Trophoblast cell (in vitro differentiated cells and primary cell): ENCODE data around the gene RPRD1B.
A peak's percentile ranks its signal among the peaks of the same experiment; 100 is the strongest.

Experiments used
- DNase-seq, 2 donors: peaks; one replicate each; pipeline ENCODE4 v3.0.0-alpha.2; 2016
- H2AFZ ChIP-seq: 2 replicates; pipeline ENCODE4 v1.6.1; 2013; ENCODE audit warnings: low read length, moderate library complexity, mild to moderate bottlenecking; ENCODE audit not compliant: insufficient read depth, poor library complexity
- H2AK5ac ChIP-seq: 2 replicates; pipeline ENCODE4 v1.6.1; 2013; ENCODE audit warnings: mild to moderate bottlenecking, low read length
- H2BK120ac ChIP-seq: 2 replicates; pipeline ENCODE4 v1.6.1; 2013; ENCODE audit warnings: low read length, mild to moderate bottlenecking, moderate library complexity; ENCODE audit not compliant: insufficient read depth, poor library complexity
- H2BK12ac ChIP-seq: 2 replicates; pipeline ENCODE4 v1.6.1; 2013; ENCODE audit warnings: mild to moderate bottlenecking, low read length, moderate library complexity
- H2BK5ac ChIP-seq: 2 replicates; pipeline ENCODE4 v1.6.1; 2013; ENCODE audit warnings: low read length, low read depth, moderate library complexity, mild to moderate bottlenecking; ENCODE audit not compliant: poor library complexity
- H3K14ac ChIP-seq: 2 replicates; pipeline ENCODE4 v1.6.1; 2013; ENCODE audit warnings: mild to moderate bottlenecking, low read length
- H3K18ac ChIP-seq: 2 replicates; pipeline ENCODE4 v1.6.1; 2013; ENCODE audit warnings: mild to moderate bottlenecking, low read length
- H3K23ac ChIP-seq: 2 replicates; pipeline ENCODE4 v1.6.1; 2013; ENCODE audit warnings: low read length
- H3K27ac ChIP-seq: 2 replicates; pipeline ENCODE4 v1.5.1; 2013; ENCODE audit warnings: low read depth, mild to moderate bottlenecking, inconsistent platforms, low read length, moderate library complexity
- H3K27me3 ChIP-seq: 2 replicates; pipeline ENCODE4 v1.6.1; 2013; ENCODE audit warnings: inconsistent platforms, mild to moderate bottlenecking, low read length, moderate library complexity; ENCODE audit not compliant: insufficient read depth
- H3K36me3 ChIP-seq, 2 experiments: 1 replicate in 1 of 2; 2 replicates in 1 of 2; pipeline ENCODE4 v1.6.1; 2013; ENCODE audit warnings: low read length in 2 of 2, mild to moderate bottlenecking in 2 of 2, moderate library complexity in 1 of 2; ENCODE audit not compliant: insufficient read depth in 2 of 2, control insufficient read depth in 1 of 2
- H3K4ac ChIP-seq: 2 replicates; pipeline ENCODE4 v1.6.1; 2013; ENCODE audit warnings: low read depth, mild to moderate bottlenecking, low read length, moderate library complexity
- H3K4me1 ChIP-seq, 2 experiments: 1 replicate in 1 of 2; 2 replicates in 1 of 2; pipeline ENCODE4 v1.6.1; 2013; ENCODE audit warnings: low read length in 2 of 2, mild to moderate bottlenecking in 2 of 2, moderate library complexity in 1 of 2; ENCODE audit not compliant: insufficient read depth in 2 of 2, control insufficient read depth in 1 of 2
- H3K4me2 ChIP-seq: 2 replicates; pipeline ENCODE4 v1.6.1; 2013; ENCODE audit warnings: inconsistent platforms, mild to moderate bottlenecking, low read length, moderate library complexity
- H3K4me3 ChIP-seq: 2 replicates; pipeline ENCODE4 v1.5.1; 2013; ENCODE audit warnings: mild to moderate bottlenecking, low read depth, low read length, inconsistent platforms
- H3K79me1 ChIP-seq: one replicate; pipeline ENCODE4 v1.6.1; 2013; ENCODE audit warnings: low read length
- H3K79me2 ChIP-seq: 2 replicates; pipeline ENCODE4 v1.6.1; 2013; ENCODE audit warnings: low read length, mild to moderate bottlenecking; ENCODE audit not compliant: control insufficient read depth, insufficient read depth, poor library complexity
- H3K9ac ChIP-seq: 2 replicates; pipeline ENCODE4 v1.6.1; 2013; ENCODE audit warnings: mild to moderate bottlenecking, low read length
- H3K9me3 ChIP-seq: 2 replicates; pipeline ENCODE4 v1.6.1; 2013; ENCODE audit warnings: low read depth, mild to moderate bottlenecking, control low read depth, inconsistent platforms, low read length; ENCODE audit not compliant: insufficient read depth
- H4K12ac ChIP-seq: 2 replicates; pipeline ENCODE4 v1.6.1; 2013; ENCODE audit warnings: low read depth, mild to moderate bottlenecking, low read length, moderate library complexity
- H4K8ac ChIP-seq: 2 replicates; pipeline ENCODE4 v1.6.1; 2013; ENCODE audit warnings: low read depth, mild to moderate bottlenecking, low read length, moderate library complexity
- H4K91ac ChIP-seq: one replicate; pipeline ENCODE4 v1.6.1; 2013; ENCODE audit warnings: low read depth, mild to moderate bottlenecking, low read length, moderate library complexity
- WGBS: extraction: QIAGEN DNeasy Blood & Tissue Kit; methylation state at CpG from one replicate; pipeline ENCODE4 v1.1.7; 2013; ENCODE audit warnings: missing lambda C conversion rate; ENCODE audit not compliant: insufficient read length, insufficient coverage; ENCODE audit errors: extremely low coverage; 5-methylcytosine and 5-hydroxymethylcytosine counted together

Gene RPRD1B

GRCh38 chr20:38081575-38081974 is 48.0 kb downstream of the RPRD1B start:
- Histone ChIP-seq H2AFZ (no peak overlapping the region), H3K4me3 (no peak overlapping the region), H2BK5ac (no peak overlapping the region), H4K91ac (no peak overlapping the region), H3K4me1 (peaks cover 21% of the 10 kb centered on the region in 2 experiments), H3K79me1 (peaks cover 24% of the 10 kb centered on the region), H4K8ac (no peak overlapping the region), H3K4me2 (no peak overlapping the region), H3K36me3 (peaks cover 12 to 17% of the 10 kb centered on the region in 2 experiments), H3K27me3 (no peaks in the 10 kb centered on the region), H4K12ac (no peak overlapping the region), H2AK5ac (no peak overlapping the region), H3K14ac (no peak overlapping the region), H3K18ac (no peak overlapping the region), H3K9me3 (no peaks in the 10 kb centered on the region), H2BK120ac (no peak overlapping the region), H3K23ac (no peak overlapping the region), H3K4ac (no peak overlapping the region), H2BK12ac (no peak overlapping the region), H3K27ac (no peak overlapping the region), H3K9ac (no peak overlapping the region), H3K79me2 (peaks cover 13% of the 10 kb centered on the region)
- WGBS: no CpG with 5 or more reads among the region's 3 CpGs
- DNase-seq: no peak

GRCh38 chr20:38082894-38083293 is 49.3 kb downstream of the RPRD1B start:
- Histone ChIP-seq H3K27me3 (no peaks in the 10 kb centered on the region), H3K27ac (no peak overlapping the region), H3K9me3 (no peaks in the 10 kb centered on the region), H3K18ac (no peak overlapping the region), H3K4me2 (no peak overlapping the region), H3K36me3 (peaks cover 8 to 11% of the 10 kb centered on the region in 2 experiments), H2BK12ac (no peak overlapping the region), H2BK120ac (no peak overlapping the region), H3K23ac (no peak overlapping the region), H3K9ac (no peak overlapping the region), H3K14ac (no peak overlapping the region), H2AK5ac (no peak overlapping the region), H3K79me1 (peaks cover 27% of the 10 kb centered on the region), H4K12ac (no peak overlapping the region), H2AFZ (no peak overlapping the region), H3K79me2 (peaks cover 13% of the 10 kb centered on the region), H4K91ac (no peak overlapping the region), H3K4me3 (no peak overlapping the region), H4K8ac (no peak overlapping the region), H2BK5ac (no peak overlapping the region), H3K4ac (no peak overlapping the region), H3K4me1 (peaks cover 21% of the 10 kb centered on the region in 2 experiments)
- no peak for DNase-seq

DNA sequence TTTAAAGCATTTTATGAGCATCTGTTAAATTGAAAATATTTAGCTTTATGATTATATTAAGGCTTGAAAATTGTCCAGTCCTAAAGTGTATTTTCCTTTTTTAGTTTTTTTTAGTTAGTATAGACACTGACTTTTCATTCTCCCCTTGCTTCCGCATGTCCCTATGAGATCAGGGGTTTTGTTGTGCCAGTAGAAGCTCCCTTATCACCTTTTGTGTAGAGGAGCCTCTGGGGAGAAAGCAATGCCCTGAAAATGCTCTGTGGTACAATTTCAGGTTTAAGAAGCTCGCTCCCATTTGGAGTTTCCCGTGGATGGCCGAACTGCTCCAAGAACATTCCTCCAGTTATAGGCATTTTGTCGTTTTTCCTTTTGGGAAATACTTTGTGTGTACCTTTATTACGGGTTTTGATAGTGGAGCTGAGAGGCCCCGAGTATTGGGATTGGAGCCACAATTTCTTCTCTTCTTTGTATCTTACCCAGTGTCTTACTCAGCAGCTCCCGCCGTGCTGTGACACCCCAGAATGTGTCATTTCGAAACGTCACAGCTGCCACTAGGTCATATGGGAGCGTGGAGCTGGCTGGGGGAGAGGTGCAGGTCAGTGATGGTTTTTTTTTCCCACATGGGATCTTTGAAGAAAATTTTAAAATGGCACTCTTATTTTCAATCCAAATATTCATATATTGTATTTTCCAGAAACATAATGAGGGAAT is 49.9 kb downstream of the RPRD1B start:
- peak overlapping the region; percentile 26 for H4K12ac ChIP-seq
- peak; percentile 13 to 40 for DNase-seq
- peak overlapping the region; percentile 97 for H2BK5ac ChIP-seq
- H4K91ac ChIP-seq: peak overlapping the region; percentile 99
- peak overlapping the region; percentile 98 for H3K18ac ChIP-seq
- no peak overlapping the region for H3K4me2 ChIP-seq
- H3K4ac ChIP-seq: peak overlapping the region; percentile 95
- peak overlapping the region; percentile 98 for H2BK120ac ChIP-seq
- WGBS: no CpG with 5 or more reads among the region's 12 CpGs
- H2AFZ ChIP-seq: peak overlapping the region; percentile 45
- H4K8ac ChIP-seq: peak overlapping the region; percentile 70
- H3K79me2 ChIP-seq: peaks cover 13% of the 10 kb centered on the region
- no peaks in the 10 kb centered on the region for H3K9me3 ChIP-seq
- H3K79me1 ChIP-seq: peaks cover 27% of the 10 kb centered on the region
- peak overlapping the region; percentile 99 for H2BK12ac ChIP-seq
- H3K36me3 ChIP-seq: peaks cover 11 to 12% of the 10 kb centered on the region in 2 experiments
- H3K27ac ChIP-seq: peak overlapping the region; percentile 91
- H2AK5ac ChIP-seq: peak overlapping the region; percentile 99
- H3K9ac ChIP-seq: no peak overlapping the region
- H3K4me1 ChIP-seq: peaks cover 21% of the 10 kb centered on the region in 2 experiments
- no peaks in the 10 kb centered on the region for H3K27me3 ChIP-seq
- peak overlapping the region; percentile 96 for H3K14ac ChIP-seq
- no peak overlapping the region for H3K23ac ChIP-seq
- no peak overlapping the region for H3K4me3 ChIP-seq

- H3K9me3 ChIP-seq: no peaks in the 10 kb centered on the region
- H3K18ac ChIP-seq: peak overlapping the region; percentile 97
- H3K4ac ChIP-seq: peak overlapping the region; percentile 89
- no peak overlapping the region for H3K4me3 ChIP-seq
- peaks cover 13% of the 10 kb centered on the region for H3K79me2 ChIP-seq
- peak overlapping the region; percentile 88 for H3K14ac ChIP-seq
- H3K9ac ChIP-seq: peak overlapping the region; percentile 35
- H2AFZ ChIP-seq: no peak overlapping the region
- H3K23ac ChIP-seq: no peak overlapping the region
- no peaks in the 10 kb centered on the region for H3K27me3 ChIP-seq
- H3K4me2 ChIP-seq: no peak overlapping the region
- H2BK5ac ChIP-seq: peak overlapping the region; percentile 97
- H3K36me3 ChIP-seq: peaks cover 14 to 16% of the 10 kb centered on the region in 2 experiments
- H3K27ac ChIP-seq: peak overlapping the region; percentile 96
- peaks cover 27% of the 10 kb centered on the region for H3K79me1 ChIP-seq
- H2BK12ac ChIP-seq: peak overlapping the region; percentile 98
- H2AK5ac ChIP-seq: peak overlapping the region; percentile 99
- H4K8ac ChIP-seq: peak overlapping the region; percentile 90
- H4K12ac ChIP-seq: peak overlapping the region; percentile 28
- peak; percentile 53 to 81 for DNase-seq
- peaks cover 21% of the 10 kb centered on the region in 2 experiments for H3K4me1 ChIP-seq
- WGBS: no CpG with 5 or more reads among the region's 5 CpGs
- peak overlapping the region; percentile 98 for H2BK120ac ChIP-seq
- H4K91ac ChIP-seq: peak overlapping the region; percentile 93
These were observed 50.9 kb downstream of the RPRD1B start for GRCh38 chr20:38084425-38084951.
